HG02943 (cell line): Measurements from ENCODE around the gene KCTD16.

Experiments
- ATAC-seq: cut with Tn5 transposase; IDR thresholded peaks from one replicate; pipeline ENCODE4 v1.9.1; 2021; ENCODE audit warnings: mild to moderate bottlenecking, low read depth, moderate library complexity; ENCODE audit not compliant: unreplicated experiment

The KCTD16 gene

DNA sequence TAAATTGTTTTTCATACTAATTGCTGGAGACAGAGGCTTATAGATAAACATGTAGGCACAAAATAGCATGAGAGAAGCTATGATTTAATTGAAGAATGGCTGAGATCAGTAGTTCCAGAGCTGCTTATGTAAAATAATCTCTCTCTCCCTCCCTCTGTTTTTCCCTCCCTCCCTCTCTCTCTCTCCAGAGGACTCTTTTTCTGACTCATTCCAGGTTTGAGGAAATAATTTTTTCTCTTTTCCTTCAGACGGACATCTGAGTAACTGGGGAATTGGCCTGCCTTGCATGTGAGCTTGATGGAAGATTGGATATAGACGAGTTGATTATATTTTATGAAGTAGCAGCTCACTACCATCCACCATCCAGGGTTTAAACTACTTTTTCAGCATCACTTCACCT, 35.5 kb downstream of the KCTD16 start:
- ATAC-seq, result no peak

DNA sequence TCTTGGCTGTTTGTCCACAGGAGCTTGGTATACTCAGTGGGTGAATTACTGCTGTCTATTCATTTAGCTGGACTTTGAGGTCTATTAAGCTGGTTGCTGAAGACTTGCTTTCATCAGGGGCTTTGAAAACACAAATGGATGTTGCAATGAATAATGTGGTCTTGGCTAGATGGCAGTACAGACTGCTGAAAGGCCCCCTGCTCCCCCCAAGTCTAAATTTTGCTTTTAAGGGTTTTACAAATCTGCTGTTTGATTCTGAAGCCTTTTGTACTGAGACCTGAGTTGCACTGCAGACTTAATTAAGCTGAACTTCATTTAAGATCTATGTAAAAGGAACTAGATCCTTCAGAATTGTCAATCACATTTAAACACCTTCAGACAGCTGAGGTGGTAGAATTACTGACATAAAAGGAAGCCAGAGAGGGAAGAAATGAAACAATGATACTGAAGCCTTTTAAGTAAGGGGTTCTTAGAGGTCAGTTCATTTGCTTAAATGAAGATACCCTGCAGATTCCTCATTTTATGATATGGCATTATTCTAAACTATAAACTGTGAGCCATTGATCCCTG, 37.3 kb downstream of the KCTD16 start:
- no peak for ATAC-seq

- no peak for ATAC-seq
These were observed 38.7 kb downstream of the KCTD16 start for GRCh38 chr5:144209361-144209760.

DNA sequence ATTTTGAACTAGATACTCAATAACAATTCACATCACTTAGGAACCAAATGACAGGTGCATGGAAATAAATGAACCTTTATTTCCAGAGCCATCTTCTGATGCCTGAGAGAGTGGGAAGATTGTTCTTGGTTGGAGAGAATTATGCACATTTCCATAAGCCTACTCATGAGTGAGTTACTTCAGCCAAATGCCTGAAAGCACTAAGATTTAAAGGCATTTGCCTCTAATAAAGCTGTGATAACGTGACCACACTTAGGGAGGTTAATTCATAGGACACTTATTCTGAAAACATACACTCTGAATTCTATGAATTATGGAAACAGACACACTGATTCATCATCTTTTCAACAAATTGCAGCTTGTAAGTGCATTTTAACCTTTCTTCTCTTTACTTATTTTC, 40.0 kb downstream of the KCTD16 start:
- no peak for ATAC-seq

DNA sequence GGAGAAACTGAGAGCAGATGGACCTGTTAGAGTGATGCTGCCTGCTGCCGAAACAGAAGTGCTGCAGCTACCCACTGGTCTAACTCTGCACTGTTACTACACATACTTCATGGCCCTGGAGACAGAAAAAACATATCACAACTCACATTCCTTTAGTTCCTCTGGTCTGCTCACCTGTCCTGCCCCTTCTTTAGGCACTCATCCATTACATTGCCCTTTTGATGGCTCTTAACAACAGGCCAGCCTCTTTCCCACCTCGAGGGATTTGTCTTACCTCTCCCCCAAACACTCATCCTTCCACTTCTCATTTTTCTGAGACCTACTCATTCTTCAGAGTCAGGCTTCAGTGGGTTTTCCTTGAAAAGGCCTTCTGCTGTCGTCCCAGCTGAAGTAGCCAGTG, 49.2 kb downstream of the KCTD16 start:
- no peak for ATAC-seq

- no peak for ATAC-seq
These were observed 56.8 kb downstream of the KCTD16 start for GRCh38 chr5:144227363-144227999.

DNA sequence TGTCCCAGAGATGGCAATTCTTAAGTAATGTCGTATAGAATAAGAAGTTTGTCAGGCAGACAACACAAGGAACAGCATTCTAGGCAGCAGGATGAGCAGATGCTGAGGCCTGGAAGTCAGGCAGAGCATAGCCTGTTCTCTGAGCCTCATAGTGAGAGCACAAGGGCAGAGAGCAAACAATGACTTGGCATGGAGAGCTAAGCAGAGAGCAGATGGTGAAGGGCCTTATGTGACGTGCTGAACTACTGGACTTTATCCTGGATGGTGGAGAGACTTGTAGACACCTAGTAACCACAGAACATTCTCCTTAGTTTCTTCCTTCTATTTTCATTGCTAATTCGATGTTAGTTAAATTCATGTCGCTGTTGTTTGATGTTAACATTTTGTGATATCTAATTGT, 60.1 kb downstream of the KCTD16 start:
- no peak for ATAC-seq

DNA sequence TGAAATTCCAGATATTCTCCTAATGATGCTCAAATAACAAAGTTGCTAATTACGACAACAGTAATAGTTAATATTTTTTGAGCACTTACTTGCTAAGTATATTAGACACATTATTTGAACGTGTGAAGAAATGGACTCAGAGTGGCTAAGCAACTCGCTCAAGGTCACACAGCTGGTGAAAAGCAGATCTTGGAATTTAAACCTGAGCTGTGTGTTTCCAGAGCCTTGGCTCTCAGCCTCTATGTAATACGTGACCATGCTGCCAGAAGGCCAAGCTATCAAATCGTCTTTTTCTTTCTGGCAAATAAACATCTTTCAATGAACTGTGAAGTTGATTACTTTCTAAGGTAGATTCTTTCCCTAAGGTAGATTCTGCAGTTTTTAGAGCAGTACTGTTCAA, 61.6 kb downstream of the KCTD16 start:
- no peak for ATAC-seq

- ATAC-seq, result no peak
These were observed 65.8 kb downstream of the KCTD16 start for GRCh38 chr5:144236499-144236898.

DNA sequence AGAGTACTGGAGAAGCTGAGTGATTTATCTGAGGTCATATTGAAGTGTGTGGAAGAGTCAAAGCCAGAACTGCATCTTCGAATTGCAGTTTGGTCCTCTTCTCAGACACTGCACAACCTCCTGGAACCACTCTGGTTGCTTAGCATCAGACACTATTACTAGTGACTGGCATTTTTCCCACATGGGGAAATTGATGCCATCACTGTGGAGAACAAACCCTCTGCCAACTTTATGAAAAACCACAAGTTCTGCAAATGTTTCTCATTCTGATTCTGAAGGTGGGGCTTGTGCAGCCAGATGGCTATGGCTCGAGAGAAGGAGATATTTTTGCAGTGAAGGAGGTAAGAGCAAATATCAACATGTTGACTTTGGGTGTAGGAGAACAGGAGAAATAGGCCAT, 67.2 kb downstream of the KCTD16 start:
- no peak for ATAC-seq

DNA sequence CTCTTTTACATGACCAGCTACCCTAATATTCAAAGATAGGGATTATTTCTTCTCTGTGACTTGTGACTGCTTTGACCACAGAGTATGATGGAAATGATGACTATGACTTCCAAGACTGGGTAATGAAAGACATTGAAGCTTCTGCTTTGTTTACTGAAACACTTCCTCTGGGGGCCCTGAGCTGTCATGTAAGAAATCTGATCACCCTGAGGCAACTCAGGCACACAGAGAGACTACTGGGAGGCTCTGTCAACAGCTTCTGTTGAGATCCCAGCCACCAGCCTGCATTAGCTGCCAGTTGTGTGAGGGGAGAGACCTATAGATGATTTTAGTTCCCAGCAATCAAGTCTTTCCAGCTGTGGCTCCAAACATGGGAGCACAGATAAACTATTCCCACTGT, 76.5 kb downstream of the KCTD16 start:
- no peak for ATAC-seq

GRCh38 chr5:144248015-144248414, 77.3 kb downstream of the KCTD16 start:
- no peak for ATAC-seq

DNA sequence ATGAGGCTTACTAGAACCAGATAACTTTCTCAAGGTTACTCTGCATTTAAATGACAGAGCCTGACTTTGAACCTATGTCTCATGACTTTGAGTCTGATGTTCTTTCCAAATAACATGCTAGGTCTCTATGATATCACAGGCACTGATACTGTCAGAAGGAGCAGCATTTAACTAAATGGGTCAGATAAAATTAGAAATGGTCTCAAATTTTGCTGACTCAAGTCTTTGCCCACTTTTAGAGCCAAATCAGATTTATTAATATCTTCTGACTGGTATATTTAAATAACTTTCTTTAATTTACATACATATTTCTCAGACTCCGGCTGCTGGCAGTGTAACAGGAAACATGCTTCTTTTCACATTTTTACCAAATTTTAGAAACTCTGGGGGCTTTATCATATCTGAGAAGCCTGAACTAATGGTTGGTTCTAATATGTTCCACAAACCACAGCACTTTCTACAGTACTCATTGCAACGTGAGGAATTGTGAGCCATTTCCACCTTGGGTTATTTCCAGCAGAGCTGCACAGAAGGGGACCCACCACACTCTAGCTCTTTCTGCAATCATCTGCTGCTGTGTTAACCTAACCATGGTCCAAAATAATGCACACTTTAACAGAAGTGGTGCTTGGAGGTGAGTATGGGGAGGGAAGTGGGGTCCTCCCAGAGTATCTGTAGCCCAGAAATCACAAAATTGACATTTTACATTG, 79.2 kb downstream of the KCTD16 start:
- no peak for ATAC-seq

GRCh38 chr5:144254552-144254951, 83.9 kb downstream of the KCTD16 start:
- no peak for ATAC-seq

DNA sequence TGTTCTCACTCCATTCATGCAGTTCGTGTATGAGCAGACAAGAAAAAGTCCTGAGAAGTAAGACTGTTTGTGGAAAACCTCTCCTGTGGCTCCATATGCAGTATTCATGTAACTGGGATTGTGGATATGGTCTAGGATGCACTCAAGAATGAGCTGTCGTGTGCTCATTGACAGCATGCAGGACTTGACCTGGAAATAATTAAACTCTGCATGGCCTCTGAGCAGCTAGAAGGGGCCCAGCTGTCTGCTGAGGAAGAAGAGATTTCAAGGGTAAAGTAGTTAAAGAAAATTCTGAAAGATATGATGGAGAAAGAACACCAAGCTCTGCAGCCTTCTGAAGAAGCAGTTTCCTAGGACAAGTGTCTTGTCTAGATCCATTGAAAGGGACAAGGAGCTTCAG, 89.4 kb downstream of the KCTD16 start:
- ATAC-seq, result no peak

- ATAC-seq, result no peak
These were observed 95.1 kb downstream of the KCTD16 start for GRCh38 chr5:144265643-144266247.

DNA sequence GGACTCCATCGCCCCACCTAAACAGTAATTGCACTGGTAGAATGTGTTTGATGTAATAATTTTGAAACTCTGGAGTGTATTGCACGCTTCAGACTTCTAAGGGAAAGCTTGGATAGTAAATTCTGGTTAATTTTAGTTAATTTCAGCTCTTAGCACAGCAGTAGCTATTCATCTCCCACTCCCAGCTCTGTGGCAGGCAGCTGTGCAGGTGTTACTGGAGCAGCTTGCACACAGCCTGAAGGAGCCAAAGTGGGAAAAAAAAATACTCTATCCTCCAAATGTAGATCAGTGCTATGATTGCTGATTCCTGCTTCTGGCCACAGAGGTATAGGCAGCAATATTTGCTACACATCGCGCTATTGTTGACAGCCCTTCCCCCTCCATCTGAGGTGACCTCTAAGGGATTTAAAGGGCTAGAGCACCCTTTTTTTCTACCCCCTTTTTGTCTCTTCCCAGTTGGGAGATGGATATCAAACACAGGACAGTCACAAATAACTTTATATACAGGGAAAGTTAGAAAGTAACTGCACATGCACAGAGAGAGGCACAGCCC, 97.4 kb downstream of the KCTD16 start:
- ATAC-seq, result no peak

- no peak for ATAC-seq
These were observed 102.8 kb downstream of the KCTD16 start for GRCh38 chr5:144273232-144274027.

DNA sequence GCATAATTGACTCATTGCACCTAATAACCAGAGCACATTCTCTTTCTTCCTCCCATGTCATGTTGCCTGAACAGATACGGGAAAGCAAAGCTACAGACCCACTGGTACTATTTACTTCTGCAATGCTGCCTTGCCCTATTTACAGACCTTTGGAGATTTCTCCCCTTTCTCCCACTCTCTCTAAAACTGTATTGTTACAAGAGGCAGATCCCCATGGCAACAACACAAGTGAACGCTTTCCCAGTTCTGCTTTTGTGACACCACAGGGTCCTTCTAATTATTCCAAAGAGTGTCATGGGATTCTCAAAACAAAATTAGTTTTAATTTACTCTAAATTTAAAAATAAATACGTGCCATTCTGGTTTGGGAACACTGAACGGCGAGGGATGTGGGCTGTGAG, 104.7 kb downstream of the KCTD16 start:
- ATAC-seq, result no peak

GRCh38 chr5:144276034-144276822, 105.6 kb downstream of the KCTD16 start:
- ATAC-seq, result no peak
